ENCODE data around the gene FLACC1.
A peak's percentile ranks its signal among the peaks of the same experiment; 100 is the strongest.

The FLACC1 gene

DNA sequence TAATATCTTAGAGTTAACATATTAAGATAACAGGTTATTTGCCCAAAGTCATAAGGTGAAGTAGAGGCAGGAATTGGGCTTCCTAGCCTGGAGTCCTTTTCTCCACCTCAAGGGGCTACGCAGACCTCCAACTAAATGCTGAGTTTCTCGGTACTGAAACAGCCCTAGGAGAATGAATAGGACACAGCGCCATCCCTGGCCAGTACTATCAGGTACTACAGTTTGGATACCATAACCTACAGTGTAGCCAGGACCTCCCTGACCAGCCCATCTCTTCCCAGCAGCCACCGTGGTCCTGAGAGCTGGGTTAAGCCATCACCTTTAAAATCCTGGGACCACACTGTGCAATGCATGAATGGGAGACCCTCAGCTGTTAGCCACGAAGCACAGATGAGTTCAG lies 81.2 kb downstream of the FLACC1 start:
- DNase-seq (ENCODE audit: low read depth) = no peak

DNA sequence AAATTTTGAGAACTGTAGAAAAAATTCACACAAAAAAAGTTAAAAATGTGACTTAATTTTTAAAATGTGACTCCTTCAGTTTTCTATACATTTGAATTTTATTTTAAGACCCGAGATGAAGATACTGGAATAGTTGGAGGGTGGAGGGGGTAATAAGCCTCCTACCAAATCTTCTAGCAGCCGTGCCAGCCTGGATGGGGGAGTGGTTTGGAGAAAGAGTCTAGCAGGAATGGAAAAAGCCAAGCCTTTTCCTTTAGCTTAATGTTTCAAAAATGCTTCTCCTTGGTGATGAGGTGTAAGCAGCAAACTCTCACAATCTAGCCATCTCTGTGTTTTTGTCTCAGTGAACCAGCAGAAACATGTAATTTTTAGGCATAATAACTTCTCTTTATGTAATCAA lies 82.1 kb downstream of the FLACC1 start:
- no peak for DNase-seq (ENCODE audit: low read depth)

DNA sequence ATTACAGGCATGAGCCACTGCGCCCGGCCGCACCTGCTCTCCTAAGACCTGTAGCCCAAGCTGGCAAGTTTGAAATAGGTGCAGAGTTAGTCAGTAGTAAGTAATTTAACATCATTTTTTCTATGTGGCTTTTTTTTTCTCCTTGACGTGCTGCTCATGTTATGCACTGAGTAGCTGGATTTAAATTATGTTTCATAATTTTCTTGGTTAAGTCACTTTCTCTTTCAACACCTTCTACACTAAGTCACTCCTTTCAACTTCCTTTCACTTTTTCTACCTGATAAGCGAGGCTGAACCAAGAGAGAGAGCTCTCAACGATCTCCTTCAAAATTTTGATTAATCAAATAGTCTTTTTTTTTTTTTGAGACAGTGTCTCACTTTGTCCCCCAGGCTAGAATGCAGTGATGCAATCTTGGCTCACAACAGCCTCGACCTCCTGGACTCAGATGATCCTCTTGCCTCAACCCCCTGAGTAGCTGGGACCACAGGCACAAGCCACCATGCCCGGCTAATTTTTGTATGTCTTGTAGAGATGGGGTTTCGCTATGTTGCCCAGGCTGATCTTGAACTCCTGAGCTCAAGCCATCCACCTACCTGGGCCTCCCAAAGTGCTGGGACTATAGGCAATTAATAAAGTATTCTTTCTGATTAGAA lies 83.7 kb downstream of the FLACC1 start:
- DNase-seq (ENCODE audit: low read depth) = no peak

DNA sequence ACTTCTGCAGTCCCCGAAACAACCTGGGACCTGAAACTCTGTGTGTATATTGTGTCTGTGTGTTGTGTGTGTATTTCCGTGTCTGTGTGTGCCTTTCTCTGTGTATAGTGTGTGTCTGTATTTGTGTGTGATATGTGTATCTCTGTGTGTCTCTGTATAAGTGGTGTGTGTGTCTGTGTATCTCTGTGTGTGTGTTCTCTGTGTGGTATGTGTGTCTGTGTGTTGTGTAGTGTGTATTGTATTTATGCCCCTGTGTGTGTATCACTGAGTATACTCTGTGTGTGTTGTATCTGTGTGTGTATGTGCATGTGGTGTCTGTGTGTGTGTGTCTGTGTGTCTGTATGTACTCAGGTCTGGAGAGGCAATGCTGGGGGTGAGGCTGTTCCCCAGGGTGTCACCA lies 85.2 kb downstream of the FLACC1 start:
- no peak for DNase-seq (ENCODE audit: low read depth)

DNA sequence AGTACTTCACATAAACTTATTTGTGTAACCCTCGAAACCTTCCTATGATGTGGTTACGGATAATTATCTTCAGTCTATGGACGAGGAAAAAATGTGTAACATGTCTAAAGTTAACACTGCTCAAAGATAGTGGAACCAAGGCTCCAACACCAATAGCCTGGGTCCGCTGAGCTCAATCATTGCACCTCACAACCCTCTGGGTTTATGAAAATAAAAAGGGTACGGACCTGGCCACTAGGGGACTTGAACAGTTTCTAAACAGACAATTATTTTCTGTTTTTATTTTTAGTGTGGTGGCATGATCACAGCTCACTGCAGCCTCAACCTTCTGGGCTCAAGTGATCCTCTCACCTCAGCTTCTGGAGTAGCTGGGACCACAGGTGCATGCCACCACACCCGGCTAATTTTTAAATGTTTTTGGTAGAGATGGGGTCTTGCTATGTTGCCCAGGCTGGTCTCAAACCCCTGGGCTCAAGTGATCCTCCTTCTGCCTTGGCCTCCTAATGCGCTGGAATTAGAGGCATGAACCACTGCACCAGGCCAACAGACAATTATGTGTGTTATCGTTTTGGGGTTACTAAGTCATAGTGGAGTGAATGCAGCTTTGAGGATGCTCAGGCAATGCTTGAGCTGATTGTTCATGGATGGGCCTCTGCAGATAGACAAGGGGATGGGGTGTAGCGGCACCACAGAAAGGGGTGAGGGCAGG lies 86.7 kb downstream of the FLACC1 start:
- no peak for DNase-seq (ENCODE audit: low read depth)

DNA sequence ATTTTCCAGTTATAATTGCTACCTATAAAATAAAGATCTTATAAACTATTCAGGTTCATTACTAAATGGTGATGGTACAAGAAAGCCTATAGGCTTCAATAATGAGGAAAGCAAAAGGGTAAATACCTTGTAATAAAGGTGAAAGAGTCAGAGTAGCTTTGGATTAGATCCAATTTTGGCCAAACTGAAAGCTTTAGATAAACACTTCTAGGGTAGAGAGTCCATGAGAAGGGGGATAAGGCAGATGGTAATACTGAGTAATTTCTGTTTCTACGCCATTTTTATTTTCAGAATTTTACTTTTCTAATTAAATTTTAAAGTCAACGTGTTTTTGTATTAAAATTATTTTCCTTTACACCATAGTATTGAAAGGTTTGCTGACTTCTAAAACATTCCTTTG lies 87.4 kb downstream of the FLACC1 start:
- no peak for DNase-seq (ENCODE audit: low read depth)

DNA sequence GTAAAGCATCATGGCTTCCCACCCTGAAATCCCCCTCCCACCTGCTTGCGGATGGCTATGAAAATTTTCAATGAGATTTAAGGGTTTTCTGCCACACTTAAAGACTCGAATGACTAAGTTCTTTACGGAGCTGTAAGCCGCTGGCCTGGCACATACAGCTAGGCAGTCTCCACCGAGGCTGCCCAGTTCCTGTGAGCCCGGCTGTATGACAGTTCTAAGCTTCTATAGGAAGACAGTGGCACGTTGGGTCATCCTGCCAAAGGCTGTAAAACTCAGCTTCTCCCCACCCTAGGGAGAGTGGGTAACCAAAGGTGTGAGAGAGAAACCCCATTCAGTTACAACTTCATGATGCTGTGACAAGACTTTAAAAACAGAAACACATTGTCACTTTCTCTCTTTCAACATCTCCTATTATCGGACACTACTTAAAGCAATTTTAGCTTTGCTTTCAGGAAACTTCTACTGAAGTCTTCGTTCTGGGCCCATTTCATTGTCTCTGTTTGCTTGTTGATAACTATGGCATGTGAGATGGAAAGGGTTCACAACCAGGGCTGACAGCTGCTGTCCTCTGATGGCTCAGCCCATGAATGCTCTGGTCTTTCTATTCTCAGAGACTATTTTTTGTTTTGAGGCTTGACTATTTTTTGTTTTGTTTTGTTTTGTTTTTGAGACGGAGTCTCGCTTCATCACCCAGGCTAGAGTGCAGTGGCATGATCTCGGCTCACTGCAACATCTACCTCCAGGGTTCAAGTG lies 89.7 kb downstream of the FLACC1 start:
- no peak for DNase-seq (ENCODE audit: low read depth)

DNA sequence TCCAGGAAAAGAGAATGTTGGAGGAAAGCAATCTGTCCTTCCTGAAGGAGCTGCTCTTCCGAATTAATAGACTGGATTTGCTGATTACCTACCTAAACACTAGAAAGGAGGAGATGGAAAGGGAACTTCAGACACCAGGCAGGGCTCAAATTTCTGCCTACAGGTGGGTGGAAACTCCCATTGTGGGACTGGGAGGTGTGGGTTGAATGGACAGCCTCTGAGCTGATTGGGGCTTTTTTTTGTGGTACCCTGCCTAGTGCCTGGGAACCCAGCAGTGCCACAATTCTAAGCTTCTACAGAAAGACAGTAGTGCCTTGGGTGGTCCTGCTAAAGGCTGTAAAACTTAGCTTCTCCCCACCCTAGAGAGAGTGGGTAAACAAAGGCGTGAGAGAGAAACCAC lies 90.5 kb downstream of the FLACC1 start:
- DNase-seq (ENCODE audit: low read depth) = no peak

DNA sequence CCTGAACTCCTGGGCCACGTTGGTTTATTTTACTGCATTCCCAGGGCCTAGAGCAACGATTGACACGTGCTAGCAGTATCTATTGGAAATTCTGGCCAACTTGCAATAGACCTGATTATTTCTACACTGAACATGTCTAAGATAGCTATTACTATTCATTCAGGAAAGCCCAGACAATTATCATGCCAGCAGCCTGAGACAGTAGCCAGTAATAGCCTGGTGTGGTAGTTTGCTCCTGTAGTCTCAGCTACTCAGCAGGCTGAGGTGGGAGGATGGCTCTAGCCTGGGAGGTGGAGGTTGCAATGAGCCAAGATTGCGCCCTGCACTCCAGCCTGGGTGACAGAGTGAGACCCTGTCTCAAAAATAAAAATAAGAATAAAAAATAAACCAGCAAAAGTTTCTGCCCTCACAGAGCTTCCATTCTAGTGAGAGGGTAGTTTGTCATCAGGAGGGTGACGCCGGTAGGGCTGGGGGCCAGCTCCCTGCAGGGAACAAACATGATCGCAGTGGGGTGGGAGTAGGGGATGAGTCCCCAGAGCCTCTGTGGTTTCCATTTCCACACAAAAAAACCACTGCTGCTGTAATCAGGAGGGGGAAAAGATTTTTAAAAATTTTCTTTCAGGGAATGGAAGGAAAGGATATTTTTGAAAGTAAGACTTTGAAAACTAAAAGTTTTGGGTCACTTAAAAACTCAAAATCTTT lies 92.5 kb downstream of the FLACC1 start:
- no peak for DNase-seq (ENCODE audit: low read depth)

DNA sequence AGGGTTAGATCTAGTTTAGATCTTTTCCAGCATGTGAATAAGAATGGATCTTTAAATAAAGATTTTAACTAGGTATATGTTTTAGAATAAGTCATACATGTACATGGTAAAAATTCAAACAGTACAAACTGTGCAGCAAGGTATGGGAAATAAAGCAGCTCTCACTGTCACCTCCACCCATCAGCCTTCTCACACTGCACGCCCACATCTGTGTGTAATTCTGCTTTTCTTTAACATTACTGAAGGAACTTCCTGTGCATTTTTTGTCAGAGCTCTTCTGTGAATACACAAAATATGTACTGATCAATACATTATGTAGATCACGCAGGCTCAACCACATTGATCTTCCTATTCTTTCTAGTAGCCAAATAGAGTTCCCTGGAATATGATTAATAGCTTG lies 93.4 kb downstream of the FLACC1 start:
- no peak for DNase-seq (ENCODE audit: low read depth)

DNA sequence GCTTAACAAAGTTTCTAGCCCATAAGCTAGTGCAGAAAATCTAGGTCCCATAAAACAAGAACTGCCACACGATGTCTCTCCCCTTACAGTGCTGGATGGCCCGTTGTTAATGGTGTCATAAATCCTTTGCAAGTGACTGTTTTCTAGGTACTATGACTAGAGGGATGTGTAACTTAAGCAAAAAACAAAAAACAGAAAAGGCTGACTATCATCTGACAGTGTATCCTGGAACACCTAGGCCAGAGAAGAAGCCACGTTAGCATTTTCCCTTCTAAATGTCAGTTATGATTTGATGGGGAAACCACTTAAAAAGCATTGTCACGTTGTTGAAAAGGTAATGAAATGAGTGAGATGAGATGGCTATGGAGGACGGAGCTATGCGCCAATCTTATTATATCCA lies 94.4 kb downstream of the FLACC1 start:
- no peak for DNase-seq (ENCODE audit: low read depth)

DNA sequence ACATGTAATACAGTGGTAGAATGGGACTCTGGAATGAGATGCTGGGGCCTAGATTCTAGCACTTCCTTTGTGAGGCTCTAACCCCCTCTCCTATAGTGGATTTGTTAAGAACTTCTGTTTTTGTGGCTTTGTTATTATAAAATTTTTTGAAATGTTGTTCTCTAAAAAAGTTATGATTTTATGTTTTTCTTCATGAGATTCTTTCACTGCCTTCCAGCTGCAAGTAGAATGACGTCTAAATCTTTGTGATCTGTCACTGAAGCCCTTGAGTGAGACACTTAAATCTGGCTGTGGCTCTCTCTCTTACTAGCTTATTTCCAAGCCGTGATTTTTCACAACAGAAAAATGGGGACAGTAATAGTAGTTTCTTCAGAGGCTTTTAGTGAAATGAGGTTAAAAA lies 95.2 kb downstream of the FLACC1 start:
- DNase-seq (ENCODE audit: low read depth) = no peak

DNA sequence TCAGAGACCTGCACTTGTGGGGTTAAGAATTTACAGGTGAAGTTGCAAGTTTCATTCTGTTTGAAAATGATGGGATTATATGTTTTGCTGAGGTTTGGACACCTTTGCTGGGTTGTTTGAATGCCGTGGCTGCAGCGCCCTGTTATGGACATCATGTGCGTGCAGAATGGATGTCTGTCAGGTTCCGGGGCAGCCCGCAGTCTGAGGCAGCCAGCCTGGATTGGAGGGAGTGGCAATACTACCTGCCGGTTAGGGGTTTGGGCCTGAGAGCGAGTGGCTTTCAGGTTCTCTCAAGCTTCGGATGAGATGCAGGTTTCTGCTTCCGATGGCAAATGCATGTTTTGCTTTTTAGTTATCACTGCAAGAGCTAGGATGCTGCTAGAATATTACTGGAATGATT lies 95.7 kb downstream of the FLACC1 start:
- peak; percentile 46 for DNase-seq (ENCODE audit: low read depth)

DNA sequence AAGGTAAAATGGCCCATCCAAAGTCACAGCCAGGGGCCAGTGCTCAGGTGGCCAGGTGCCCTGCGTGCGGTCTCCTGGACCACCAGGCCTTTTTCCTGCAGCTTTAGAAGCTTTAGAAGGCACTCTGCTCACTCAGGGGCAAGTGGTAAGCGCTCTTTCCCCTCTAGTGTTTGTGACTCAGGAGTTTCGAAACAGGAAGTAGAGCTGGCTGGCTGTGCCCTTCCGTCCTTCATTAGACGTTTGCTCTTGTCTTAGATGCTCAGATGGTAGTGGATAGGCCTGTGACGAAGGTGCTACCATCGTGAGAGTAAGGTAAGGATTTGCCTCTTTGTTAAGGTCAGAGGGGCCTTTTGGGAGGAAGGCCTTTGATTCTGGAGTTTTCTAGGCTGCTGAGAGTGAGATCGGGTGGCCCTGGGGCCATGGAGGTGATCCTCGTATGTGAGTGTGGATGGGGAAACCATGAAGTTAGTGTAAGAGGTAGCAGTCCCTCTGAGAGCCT lies 96.8 kb downstream of the FLACC1 start, which contains the start of gene CASP8:
Gene CASP8 (plus strand): TSS at position 235 of the 499 bp plus-strand sequence. CDS start 5,951 bp downstream, outside the sequence.
- DNase-seq (ENCODE audit: low read depth) = peak; percentile 46

DNA sequence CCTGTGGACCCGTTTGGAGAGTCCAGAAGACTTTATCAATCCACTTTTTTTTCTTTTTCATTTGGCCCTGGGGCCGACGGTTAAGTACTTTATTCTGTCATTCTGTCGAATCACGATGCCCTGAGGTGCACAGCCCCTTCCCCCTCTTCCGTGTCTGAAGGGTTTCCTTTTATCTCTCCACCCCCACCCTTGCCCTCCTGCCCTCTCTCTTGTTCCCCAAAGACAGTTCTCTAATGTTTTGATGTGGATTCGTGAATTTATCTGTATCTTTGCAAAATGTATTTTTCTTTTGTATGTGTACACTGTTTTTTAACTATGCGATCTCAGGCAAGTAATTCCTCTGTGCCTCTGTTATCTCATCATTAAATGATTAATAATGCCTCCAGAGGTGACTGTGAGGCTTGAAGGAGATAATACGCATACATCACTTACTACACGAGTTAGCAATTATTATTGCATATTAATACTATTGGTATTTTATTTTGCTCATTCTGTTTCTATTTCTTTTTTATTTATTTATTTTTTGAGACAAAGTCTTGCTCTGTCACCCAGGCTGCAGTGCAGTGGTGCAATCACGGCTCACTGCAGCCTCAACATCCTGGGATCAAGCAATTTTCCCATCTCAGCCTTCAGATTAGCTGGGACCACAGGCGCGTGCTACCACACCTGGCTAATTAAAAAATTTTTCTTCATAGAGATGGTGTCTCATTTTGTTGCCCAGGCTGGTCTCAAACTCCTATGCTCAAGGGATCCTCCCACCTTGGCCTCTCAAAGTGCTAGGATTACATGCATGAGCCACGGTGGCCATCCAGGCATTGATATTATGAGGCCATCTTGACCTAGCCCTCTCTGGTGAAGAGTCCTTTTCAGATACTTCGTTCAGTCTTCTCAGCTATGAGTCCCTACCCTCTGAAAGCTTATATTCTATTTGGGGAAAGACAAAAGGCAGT lies 98.2 kb downstream of the FLACC1 start:
- no peak for DNase-seq (ENCODE audit: low read depth)

DNA sequence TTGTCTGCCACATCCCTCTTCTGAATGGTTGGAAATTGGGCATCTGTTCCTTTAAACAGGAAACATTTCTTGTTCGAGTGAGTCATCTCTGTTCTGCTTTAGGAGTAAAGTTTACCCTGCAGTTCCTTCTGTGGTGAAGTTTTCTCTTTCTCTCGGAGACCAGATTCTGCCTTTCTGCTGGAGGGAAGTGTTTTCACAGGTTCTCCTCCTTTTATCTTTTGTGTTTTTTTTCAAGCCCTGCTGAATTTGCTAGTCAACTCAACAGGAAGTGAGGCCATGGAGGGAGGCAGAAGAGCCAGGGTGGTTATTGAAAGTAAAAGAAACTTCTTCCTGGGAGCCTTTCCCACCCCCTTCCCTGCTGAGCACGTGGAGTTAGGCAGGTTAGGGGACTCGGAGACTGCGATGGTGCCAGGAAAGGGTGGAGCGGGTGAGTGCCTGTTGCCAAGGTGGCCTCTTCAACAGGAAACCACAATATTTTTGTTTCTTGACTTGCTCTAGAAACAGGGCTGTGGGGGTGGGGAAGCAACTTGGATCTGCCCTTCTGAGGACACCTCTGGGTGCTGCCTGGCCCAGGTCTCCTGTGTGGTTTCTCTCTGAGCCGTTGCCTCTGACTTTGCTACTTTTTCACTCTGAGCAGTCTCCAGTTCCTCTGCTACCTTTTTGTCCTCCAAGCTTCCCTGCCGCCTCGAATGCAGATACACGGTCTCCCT lies 99.0 kb downstream of the FLACC1 start:
- peak; percentile 84 for DNase-seq (ENCODE audit: low read depth)

DNA sequence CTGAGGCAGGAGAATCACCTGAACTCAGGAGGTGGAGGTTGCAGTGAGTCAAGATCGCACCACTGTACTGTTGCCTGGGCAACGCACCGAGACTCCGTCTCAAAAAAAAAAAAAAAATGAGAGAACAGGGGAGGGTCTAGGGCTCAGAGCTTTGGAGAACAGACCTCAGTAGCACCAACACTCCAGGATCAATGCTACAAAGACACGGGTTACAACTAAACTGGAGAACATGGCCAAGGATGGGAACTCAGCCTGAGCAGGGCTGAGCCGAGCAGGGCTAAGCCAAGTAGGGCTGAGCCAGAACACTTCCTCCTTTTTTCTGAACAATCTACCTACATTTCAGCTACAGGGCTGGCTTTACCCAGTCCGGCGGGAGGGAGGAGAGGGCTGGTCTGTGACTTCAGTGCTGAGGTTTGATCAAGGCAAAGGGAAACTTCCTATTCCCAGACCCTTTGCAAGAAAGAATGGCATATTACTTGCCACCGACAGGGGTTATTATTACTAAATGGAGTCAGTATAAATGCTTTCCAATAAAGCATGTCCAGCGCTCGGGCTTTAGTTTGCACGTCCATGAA lies 99.7 kb downstream of the FLACC1 start:
- DNase-seq (ENCODE audit: low read depth) = no peak

DNA sequence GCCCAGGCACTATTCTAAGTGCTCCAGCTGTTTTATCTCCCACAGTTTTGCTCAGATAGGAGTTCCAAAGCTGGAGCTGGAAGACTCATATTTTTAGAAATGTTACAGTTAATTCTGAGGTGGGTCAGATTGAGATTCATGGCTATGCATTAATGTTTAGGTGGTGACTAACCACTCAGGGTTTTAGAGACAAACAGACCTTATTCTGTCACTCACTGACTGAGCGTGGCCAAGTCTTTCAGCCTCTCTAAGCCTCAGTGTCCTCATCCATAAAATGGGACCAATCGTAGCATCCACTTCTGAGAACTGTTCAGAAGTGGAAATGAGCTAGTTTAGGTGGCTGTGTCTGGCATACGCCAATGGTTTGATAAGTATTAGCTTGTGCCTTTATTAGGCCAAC lies 101.1 kb downstream of the FLACC1 start:
- no peak for DNase-seq (ENCODE audit: low read depth)

DNA sequence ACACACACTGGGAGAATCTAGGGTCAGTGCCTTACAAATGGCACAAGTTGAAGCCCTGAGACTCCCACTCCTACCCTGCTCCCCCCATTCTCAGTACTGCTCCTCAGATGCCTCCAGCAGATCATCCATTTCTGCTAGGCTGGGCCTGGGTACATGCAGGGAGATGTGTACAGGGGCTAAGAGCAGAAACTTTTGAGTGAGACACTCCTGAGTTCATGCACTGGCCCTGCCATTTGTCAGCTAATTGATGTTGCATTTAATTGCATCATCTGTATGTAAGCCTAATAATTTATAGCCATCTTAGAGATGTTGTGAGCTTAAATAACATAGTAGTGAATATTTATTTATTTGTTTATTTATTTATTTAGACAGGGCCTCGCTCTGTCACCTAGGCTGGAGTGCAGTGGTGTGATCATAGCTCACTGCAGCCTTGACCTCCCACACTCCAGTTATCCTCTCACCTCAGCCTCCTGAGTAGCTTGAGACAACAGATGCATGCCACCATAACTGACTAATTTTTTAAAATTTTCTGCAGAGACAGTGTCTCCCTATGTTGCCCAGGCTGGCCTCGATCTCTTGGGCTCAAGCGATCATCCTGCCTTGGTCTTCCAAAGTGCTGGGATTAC lies 101.6 kb downstream of the FLACC1 start:
- no peak for DNase-seq (ENCODE audit: low read depth)
